Head of caudate nucleus (tissue), 42 donors: ENCODE measurements around the gene LDOC1.
A peak's percentile ranks its signal among the peaks of the same experiment; 100 is the strongest.
"Not testable (repeated sequence)": the region's sequence is repeated elsewhere in the genome, so short reads cannot be mapped to it uniquely, and the experiment has no call there.

Source experiments
- DNase-seq, 42 donors: peaks; one replicate each; pipeline versions ENCODE4 v3.0.0 to v3.0.0-alpha.2; 2020 to 2021; ENCODE audit warnings: mixed read lengths in 7 of 42
- intact Hi-C: fragments of 100-400 bp; cut with DNase I; formaldehyde crosslinking; loops from one replicate; pipeline ENCODE4 v1.15.0; 2022

LDOC1 gene

GRCh38 chrX:141176586-141177451 is at the start of gene LDOC1:
LDOC1 (minus strand) TSS chrX:141177129; CDS start chrX:141177021, 108 bp downstream.
- peak; percentile 59 to 93 (median 85) for DNase-seq

GRCh38 chrX:141221611-141222010 is 44.7 kb upstream of the LDOC1 start:
- intact Hi-C loops, result no loop called here
- DNase-seq, result no peak

More at GRCh38 chrX:141176586-141177451, at the start of gene LDOC1:
- intact Hi-C loops, result no loop called here

GRCh38 chrX:141220342-141221008 is 43.5 kb upstream of the LDOC1 start:
- no peak for DNase-seq
- intact Hi-C loops, result no loop called here

GRCh38 chrX:141214196-141214595 is 37.3 kb upstream of the LDOC1 start:
- no peak for DNase-seq
- intact Hi-C loops, result no loop called here

- DNase-seq, result no peak
- intact Hi-C loops, result no loop called here
These were observed 25.0 kb upstream of the LDOC1 start for GRCh38 chrX:141201962-141202361.

GRCh38 chrX:141188573-141188972 is 11.6 kb upstream of the LDOC1 start:
- intact Hi-C loops, DNase-seq: not testable (repeated sequence)

GRCh38 chrX:141185366-141185765 is 8.4 kb upstream of the LDOC1 start:
- intact Hi-C loops, result no loop called here
- peak in 1 of 42 donors; percentile 13 for DNase-seq

- intact Hi-C loops, result no loop called here
- peak in 10 of 42 donors; percentile 4 to 55 (median 16) for DNase-seq
These were observed 6.1 kb upstream of the LDOC1 start for GRCh38 chrX:141183000-141183399.

- intact Hi-C loops, result no loop called here
- DNase-seq, result no peak
These were observed 3.9 kb upstream of the LDOC1 start for GRCh38 chrX:141180851-141181250.

- intact Hi-C loops, result no loop called here
- DNase-seq, result peak in 2 of 42 donors; percentile 5 to 36
These were observed 1.1 kb downstream of the LDOC1 start for GRCh38 chrX:141175786-141176185.

GRCh38 chrX:141164406-141164805 is 12.5 kb downstream of the LDOC1 start:
- intact Hi-C loops, result no loop called here
- DNase-seq, result no peak

GRCh38 chrX:141158084-141158483 is 18.8 kb downstream of the LDOC1 start:
- intact Hi-C loops, result no loop called here
- no peak for DNase-seq

GRCh38 chrX:141155231-141155630 is 21.7 kb downstream of the LDOC1 start:
- intact Hi-C loops, DNase-seq: not testable (repeated sequence)

GRCh38 chrX:141142946-141143345 is 34.0 kb downstream of the LDOC1 start:
- DNase-seq, result no peak
- intact Hi-C loops, result no loop called here

- intact Hi-C loops, result no loop called here
- DNase-seq, result no peak
These were observed 43.7 kb downstream of the LDOC1 start for GRCh38 chrX:141133272-141133671.

GRCh38 chrX:141127146-141127545 is 49.8 kb downstream of the LDOC1 start:
- intact Hi-C loops, result no loop called here
- no peak for DNase-seq
